NCI-H524 treated with DMSO at 0.1 percent for 48 hours (cell line): Measurements from ENCODE around the gene TBCD.

ENCODE experiments used
- DNase-seq: peaks from one replicate; lab custom pipeline; 2025; lab: John Stamatoyannopoulos, UW

TBCD gene

DNA sequence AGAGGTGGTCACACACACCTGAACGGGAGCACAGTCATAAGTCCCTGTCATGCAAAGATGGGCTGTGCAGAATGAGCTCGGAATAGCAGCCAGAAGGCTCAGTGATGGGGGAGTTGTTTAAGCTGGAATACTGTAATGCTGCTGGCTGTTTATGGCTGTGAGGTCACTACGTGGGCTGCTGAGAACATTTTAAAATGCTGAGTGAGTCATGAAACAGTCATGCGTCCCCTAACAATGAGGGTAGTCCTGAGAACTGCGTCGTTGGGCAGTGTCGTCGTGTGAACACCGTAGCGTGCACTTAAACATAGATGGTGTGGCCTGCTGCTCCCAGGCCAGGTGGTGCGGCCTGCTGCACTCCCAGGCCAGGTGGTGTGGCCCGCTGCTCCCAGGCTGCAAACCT, 39.7 kb downstream of the TBCD start:
- no peak for DNase-seq

DNA sequence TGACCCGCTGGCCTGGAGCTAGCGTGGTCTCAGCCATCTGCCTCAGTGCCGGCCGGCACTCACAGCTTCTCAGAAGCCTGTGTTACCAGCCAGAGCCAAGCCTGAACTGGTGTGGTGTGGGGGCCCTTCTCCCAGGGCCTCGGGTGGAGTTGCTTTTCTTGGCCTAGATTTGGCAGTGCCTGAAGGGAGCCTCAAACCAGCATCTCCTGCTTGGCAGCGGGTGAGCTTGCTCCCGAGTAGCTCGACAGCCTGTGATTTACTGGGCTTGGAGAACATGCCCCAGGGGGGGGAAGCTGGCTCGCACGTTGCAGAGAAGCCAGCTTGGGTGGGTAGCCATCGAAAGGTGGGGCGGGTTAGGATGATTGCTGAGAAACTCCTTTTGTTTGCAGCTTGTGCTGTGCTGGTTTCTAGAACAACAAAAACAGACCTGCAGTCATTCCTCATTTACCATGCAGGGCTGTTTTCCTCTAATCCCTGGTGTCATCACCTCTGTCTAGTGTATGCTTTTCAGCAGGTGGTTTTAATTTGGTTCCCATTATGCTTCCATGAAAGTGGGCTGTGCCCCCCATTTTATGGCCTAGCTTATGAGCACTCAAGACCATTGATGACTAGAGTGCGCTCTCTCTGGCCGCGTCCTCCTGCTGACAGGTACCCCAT, 42.2 kb downstream of the TBCD start:
- DNase-seq, result no peak

DNA sequence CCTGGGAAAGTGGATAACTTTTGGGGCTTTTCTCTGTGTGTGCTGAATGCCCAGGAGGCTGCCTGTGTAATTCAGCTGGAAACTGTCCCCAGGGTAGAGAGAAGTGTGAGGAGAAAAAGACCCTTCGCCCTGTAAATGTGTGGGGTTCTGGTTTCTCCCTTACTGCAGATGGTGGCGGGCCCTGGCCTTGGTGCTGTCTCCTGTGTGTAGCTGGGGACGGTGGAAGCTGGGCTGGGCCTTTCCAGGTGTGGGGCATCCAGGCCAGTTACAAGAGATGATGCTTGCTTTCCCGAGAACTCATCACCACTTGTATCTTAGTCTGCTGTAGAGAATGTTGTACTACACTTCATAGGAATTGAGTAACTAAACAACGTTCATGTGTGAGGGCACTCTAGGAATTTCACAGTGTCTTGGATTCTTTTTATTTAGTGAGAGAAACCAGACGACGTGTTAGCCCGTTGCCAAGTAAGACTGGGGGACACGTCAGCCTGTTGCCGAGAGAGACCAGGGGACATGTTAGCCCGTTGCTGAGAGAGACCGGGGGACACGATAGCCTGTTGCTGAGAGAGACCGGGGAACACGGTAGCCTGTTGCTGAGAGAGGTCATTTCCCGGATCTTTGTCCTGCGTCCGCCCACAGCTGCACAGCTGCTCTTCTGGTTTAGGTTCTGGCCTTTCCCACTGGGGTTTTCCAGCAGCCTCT, 43.1 kb downstream of the TBCD start:
- DNase-seq, result no peak

DNA sequence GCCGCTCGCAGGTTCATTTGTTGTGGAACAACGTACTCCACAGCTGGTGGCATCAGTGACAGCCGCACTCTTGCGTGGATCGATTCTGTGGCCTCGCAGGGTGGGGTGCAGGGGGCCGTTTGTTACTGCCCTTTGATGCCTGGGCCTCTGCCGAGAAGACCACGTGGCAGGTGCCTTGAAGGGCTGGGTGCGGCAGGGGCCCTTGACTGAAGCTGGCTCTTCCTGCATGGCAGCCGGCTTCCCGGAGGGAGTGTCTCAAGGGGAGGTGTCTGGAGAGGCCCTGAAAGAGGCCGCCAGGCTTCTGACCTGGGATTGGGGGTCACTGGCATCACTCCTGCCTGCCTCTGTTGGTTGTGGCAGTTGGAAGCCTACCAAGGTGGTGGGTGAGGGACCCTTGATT, 43.8 kb downstream of the TBCD start:
- no peak for DNase-seq

DNA sequence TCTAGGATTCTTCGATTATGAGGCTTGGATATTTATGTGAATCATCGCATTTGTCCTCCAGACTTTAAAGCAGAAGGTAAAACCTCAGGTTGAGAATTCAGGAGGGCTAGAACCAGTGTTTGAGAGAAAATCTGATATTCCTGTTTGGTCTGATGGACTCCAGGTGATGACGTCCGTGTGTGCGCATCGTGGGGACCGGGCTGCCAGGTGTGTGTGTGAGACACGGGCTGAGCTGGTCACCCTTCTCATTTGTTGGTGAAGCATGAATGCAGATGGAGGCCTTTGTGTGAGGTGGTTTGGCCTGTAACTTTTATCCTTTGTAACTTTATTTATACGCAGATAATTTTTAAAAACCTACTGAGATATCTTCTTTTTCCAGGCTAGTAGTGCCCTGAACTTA, 45.2 kb downstream of the TBCD start:
- DNase-seq, result no peak

DNA sequence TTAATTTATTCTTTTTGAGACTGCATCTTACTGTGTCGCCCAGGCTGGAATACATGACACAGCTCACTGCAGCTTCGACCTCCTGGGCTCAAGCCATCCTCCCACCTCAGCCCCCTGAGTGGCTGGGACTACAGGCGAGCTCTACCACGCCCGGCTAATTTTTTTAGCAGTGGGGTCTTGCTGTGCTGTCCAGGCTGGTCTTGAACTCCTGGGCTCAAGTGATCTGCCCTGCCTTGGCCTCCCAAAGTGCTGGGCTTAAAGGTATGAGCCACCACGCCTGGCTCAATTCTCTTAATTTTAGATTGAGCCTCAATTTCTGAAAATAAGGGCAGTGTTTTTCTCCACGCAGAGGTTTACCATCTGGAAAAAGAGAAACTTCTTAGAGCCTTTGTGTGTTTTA, 46.9 kb downstream of the TBCD start:
- no peak for DNase-seq

DNA sequence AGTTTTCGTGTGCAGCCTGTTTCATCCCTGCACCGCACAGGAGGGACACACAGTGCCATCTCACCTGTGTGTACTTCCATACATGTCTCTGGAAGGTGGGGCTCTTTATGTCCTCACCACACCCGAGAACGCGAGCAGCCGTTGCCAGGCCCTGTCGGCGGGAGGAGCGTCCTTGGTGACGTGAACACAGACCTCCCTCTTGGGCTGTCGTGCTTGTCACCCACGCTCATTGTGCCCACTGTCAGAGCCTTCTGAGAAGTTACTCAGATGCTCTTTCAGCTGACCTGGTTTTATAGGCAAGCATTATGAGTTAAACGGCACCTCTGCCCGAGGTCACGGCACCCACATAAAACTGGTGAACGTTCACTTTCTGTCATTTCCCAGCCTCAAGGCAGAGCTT, 47.7 kb downstream of the TBCD start:
- DNase-seq, result no peak

DNA sequence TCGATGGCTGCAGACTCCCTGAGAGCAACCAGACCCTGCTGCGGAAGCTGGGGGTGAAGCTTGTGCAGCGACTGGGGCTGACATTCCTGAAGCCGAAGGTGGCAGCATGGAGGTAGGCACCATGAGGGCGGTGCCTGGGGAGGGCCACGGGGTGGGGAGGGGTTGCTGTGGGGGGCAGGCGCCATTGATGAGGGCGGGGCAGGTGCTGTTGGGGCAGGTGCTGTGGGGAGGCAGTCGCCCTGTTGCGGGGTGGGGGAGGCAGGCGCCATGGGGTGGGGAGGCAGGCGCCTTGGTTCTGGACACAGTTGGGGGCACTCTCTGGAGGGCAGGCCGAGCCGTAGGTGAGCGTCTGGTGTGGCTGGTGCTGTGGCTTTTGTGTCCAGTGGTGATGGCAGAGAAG, 49.0 kb downstream of the TBCD start:
- DNase-seq, result no peak

DNA sequence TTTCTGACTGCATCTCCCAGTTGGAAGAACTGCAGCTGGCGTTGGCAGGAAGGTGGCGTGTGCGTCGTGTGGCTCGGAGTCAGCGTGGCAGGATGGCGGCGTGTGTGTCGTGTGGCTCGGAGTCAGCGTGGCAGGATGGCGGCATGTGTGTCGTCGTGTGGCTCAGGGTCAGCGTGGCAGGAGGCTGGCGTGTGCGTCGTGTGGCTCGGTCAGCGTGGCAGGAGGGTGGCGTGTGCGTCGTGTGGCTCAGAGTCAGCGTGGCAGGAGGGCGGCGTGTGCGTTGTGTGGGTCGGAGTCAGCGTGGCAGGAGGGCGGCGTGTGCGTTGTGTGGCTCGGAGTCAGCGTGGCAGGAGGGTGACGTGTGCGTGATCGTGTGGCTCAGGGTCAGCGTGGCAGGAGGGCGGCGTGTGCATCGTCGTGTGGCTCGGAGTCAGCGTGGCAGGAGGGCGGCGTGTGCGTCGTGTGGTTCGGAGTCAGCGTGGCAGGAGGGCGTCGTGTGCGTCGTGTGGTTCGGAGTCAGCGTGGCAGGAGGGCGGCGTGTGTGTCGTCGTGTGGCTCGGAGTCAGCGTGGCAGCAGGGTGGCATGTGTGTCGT, 49.6 kb downstream of the TBCD start:
- DNase-seq, result no peak

DNA sequence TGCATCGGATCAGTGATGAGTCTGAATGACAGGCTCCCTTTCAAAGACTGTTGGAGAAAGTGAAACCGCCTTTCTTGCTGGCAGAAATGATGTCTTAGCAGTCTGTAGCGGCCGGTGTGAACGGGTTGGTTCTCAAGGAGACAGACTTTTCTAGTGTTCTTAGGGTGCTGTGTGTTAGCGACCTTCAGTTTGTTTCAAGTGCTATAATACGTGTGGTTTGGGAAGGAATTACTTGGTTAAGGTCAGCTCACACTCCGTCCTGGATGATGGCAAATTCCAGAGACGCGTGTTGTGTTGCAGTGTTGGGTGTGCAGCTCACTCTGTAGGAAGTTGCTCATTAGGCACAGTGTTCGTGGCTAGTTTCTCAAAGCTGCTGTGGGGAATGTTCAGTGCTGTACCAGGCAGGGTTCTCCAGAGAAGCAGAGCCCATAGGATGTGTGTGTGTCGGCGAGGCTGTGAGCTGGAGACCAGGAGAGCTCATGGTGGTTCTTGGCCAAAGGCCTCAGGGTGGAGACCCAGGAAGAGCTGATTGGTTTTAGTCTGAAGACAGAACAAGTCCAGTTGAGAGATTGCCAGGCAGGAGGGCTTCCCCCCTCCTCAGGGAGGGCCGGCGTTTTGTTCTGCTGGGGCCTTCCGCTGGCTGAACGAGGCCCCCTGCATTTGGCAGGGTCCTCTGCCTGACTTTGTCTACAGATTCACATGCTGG, 50.4 kb downstream of the TBCD start:
- no peak for DNase-seq

DNA sequence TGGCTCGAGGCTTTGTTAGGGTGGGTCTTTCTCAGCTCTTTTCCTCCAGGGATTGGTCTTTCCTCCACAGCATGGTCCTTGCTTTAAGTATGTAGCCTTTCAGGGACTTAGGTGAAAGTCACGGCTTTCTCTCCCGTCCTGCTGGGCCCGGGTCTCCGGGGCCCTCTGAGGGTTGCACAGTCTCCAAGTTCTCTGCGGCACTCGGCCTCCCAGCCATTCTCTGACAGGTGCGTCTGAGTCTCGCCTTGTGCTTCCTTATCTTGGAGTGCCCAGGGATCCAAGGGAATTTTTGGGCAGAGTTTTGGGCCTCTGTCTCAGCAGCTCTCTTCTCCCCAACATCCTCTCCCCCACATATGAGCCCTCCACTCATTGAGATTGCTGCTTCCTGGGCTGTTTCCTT, 51.3 kb downstream of the TBCD start:
- DNase-seq, result no peak

DNA sequence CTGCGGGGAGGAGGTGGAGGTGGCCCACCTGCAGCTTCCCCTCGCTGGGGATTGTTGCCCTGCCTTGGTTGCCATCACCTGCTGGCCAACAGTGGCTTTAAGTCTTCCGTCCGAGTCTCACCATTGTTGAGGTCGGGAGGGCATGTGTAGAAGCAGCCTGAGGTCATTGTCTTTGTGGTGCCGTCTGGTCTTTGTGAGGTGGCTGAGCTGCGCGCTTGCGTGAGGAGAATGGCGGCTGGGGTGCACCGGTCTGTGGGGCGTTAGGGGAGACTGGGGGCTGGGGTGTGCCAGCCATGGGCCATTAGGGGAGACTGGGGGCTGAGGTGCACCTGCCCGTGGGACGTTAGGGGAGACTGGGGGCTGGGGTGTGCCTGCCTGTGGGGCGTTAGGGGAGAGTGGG, 51.7 kb downstream of the TBCD start:
- no peak for DNase-seq

DNA sequence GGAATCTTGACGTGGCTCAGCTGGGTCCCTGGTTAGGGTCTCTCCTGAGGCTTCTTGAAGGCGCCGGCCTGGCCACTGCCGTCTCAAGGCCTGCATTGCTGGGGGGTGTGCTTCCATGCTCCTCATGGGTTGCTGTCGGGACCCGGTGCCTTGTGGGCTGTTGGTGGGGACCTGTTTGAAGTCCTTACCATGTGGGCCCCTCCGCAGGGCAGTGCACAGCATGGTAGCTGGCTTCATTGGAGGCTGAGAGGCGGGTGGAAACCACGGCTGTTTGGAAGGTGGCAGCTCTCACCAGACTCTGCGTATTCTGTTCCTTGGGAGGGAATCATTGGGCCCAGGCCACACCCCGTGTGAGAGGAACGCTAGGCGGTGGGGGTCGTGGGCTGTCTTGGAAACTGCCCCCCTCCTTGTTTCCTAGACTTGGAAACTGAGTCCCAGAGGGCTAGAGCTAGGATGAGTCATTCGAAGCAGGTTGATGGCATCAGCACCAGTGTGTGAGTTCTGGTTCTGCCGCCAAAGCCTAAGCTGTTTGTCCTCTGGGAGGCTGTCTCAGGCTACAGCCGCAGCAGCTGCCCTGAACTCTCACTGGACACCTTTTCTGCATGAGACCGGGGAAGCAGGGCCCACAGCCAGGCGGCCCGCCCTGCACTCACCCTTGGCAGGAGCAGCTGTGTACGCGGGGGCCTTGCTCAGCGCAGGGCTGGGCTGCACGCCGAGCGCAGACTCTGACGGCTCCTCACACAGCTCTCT, 52.8 kb downstream of the TBCD start:
- DNase-seq, result no peak

DNA sequence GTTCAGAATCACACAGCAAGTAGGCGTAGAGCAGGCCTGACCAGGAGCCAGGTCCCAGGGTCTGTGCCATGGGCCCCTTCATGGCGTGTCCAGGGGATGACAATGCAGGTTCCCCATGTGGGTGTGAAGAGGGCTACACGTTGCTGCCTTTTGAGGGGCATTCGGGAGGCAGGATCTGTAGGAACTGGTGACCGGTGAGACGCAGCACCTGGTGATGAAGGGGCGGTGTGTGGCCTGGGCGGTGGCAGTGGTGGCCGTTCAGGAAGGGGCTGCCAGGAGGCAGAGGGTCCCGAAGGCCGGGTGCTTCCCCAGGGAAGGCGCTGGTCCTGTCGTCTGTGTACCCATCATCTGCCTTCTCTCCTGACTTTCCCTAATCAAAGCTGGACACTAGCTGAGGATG, 53.4 kb downstream of the TBCD start:
- DNase-seq, result no peak

DNA sequence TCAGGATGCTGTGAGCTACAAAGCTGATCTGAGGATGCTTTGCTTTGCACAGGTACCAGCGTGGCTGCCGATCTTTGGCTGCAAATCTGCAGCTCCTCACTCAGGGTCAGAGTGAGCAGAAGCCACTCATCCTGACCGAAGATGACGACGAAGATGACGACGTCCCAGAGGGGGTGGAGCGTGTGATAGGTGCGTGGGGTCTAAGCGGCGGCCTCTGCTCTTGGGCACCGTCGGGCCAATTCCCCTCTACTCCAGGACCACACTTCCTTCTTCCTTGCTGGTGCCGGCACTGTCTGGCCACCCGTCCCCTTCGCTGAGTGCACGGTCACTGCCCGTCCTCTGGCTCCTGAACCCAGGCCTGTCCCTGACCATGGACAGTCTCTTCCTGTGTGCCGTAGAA, 54.0 kb downstream of the TBCD start:
- no peak for DNase-seq

DNA sequence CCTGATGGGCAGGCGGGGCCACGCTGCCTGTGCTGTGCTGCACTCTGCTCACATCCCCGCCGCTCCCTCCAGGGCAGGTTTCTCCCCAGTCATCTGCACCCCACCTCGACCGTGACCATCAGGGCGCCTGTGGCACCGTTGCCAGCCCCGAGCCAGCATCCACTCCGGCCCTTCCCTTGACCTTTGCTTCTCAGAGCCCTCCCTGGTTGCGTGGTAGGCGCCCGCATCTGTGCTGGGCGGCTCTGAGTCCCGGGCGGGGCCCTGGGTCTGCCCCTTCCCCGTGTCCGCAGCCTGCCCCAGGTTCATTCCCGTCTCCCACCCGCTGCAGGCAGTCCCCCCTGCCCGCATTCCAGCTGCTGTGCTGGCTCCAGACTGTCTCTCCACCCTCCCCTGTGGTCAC, 54.8 kb downstream of the TBCD start:
- no peak for DNase-seq

DNA sequence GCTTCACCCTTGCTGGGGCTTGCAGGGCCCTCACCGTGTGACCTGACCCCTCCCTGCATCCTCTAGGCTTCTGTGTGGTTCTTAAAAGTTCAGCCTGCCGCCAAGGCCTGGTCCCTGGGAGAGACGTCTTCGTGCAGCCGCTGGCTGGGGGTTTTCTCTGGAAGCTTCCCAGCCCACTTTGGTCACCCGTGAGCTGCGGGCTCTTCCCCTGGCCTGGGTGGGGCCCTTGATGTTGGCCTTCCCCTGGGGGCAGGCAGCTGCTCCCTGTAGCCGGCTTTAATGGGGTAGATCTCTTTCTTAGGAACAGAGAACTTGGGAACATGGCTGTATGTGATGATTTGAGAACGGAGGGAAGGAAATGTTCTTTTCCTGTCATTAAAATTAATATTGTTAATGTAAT, 55.2 kb downstream of the TBCD start:
- DNase-seq, result no peak

DNA sequence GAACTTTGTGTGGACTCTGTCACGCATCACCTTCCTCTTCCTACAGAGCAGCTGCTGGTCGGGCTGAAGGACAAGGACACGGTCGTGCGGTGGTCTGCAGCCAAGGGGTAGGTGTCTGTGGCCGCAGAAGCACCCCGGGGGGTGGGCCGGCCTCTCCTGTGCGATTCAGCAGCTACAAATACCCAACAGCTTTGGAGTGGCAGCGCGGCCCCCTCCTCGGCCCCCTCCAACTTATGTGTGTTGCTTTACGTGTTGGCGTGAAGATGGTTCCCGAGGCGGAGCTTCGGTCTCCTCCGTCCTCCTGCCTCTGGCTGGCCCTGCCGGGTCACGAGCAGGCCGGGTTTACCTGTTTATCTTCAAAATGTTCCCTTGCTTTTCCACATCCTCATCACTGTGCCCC, 55.7 kb downstream of the TBCD start:
- no peak for DNase-seq

DNA sequence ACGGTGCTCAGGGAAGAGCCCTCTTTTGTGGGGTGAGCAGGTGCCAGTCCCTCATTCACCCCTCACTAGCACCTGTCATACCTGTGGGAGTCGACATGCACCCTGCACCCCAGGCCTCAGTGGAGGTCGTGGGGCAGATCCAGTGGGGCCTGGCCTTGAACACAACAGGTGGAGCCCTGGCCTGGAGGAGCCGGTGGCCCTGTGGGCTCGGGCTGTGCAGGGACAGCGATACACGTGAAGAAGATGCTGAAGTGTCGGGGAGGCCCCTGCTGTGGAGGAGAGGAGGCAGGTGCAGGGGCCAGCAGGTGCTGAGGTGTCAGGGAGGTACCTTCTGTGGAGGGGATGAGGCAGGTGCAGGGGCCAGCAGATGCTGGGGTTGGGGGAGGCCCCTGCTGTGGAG, 56.1 kb downstream of the TBCD start:
- DNase-seq, result no peak

DNA sequence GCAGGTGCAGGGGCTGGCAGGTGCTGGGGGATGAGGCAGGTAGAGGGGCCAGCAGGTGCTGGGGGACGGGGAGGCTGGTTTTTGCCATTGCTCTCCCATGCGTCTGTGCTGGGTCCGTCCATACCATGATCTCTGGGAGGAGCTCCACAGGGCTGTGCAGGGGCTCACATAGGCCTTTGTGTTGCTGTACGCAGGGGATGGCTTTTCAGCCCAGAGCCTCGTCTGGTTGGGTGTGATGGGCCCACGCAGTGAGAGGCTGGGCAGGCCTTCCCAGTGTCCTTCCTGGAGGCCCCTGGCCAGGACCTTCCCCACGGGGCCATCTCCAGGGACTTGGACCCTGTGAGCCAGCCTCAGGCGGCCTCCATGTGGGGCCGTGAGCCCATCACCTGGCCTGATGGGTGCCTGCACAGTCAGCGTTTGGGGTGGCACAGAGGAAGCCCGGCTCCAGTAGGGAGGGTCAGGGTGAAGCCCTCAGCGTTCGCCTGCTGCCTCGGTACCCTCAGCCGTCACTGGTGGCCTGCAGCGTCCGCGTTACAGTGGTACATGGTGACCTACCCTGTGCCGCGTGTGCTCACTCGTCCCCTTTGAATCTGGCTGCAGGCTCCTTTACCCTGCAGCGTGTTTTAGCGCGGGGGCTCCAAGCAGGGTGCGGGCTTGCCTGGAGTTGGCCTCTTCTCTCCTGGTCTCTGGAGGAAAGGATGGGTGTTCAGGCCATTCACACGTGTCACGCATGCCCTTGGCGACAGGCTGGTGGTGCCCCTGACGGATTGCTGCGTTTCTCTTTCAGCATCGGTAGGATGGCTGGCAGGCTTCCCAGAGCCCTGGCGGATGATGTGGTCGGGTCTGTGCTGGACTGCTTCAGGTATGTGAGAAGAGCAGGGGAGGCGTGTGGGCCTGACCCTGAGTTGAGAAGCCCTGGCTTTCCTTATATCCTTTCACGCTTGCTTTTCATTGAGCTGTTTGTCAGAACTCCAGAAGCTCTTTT, 57.3 kb downstream of the TBCD start:
- DNase-seq, result no peak
